Thyroid gland (tissue), 4 donors: ENCODE measurements around the gene ADH5. TPM values are rescaled to one million over a fixed set of nuclear protein-coding genes. Genes with fewer than 3 reads are reported as not detected.

Source experiments
- DNase-seq, 2 donors: peaks; one replicate each; pipeline ENCODE4 v3.0.0-alpha.2; 2019
- H3K27ac ChIP-seq, 3 donors: fragments of 200-600 bp; sonication (generic); 1 replicate in 2 of 3; 2 replicates in 1 of 3; pipeline ENCODE4 v1.5.1; 2016 to 2019; ENCODE audit warnings: mild to moderate bottlenecking in 1 of 3, moderate library complexity in 1 of 3
- H3K27me3 ChIP-seq: fragments of 200-600 bp; sonication (generic); one replicate; pipeline ENCODE4 v1.5.1; 2019
- H3K36me3 ChIP-seq, 2 donors: fragments of 200-600 bp; sonication (generic); one replicate each; pipeline ENCODE4 v1.5.1; 2016 to 2019
- H3K4me1 ChIP-seq, 2 donors: fragments of 200-600 bp; sonication (generic); one replicate each; pipeline ENCODE4 v1.5.1; 2017 to 2019
- H3K4me3 ChIP-seq, 3 donors: fragments of 200-600 bp; sonication (generic); replicated peaks in 1 of 3; 1 replicate in 2 of 3; 2 replicates in 1 of 3; pipeline ENCODE4 v1.5.1; 2016; ENCODE audit warnings: mild to moderate bottlenecking in 1 of 3
- H3K9me3 ChIP-seq: fragments of 200-600 bp; sonication (generic); one replicate; pipeline ENCODE4 v1.5.1; 2017
- CTCF ChIP-seq, 6 experiments: fragments of 200-600 bp in 3 of 6; fragments of 450-650 bp in 3 of 6; sonication (generic) in 3 of 6; IDR thresholded peaks; one replicate each; pipeline ENCODE4 v1.5.1; 2016 to 2019; ENCODE audit warnings: antibody characterized with exemption in 6 of 6, mild to moderate bottlenecking in 2 of 6, inconsistent platforms in 1 of 6, moderate library complexity in 1 of 6
- POLR2A ChIP-seq, 2 donors: fragments of 450-650 bp; IDR thresholded peaks; one replicate each; pipeline ENCODE4 v1.6.1; 2017; ENCODE audit warnings: antibody characterized with exemption in 2 of 2, mild to moderate bottlenecking in 2 of 2, moderate library complexity in 1 of 2
- WGBS, 2 donors: methylation state at CpG; one replicate each; pipeline ENCODE4 v1.1.5; 2017; 5-methylcytosine and 5-hydroxymethylcytosine counted together
- intact Hi-C: fragments of 100-400 bp; cut with DNase I; formaldehyde crosslinking; loops from one replicate; pipeline ENCODE4 v1.15.1; 2023
- total RNA-seq, 4 donors: library from RNA; depleted of rRNA; stranded (reverse); fragments of >200 nt; gene quantifications; one replicate each; pipeline ENCODE4 v1.2.3, GENCODE V29; 2016

The ADH5 gene
- total RNA-seq, 4 donors from 2014 or later: 101 to 162 (median 117) TPM

DNA sequence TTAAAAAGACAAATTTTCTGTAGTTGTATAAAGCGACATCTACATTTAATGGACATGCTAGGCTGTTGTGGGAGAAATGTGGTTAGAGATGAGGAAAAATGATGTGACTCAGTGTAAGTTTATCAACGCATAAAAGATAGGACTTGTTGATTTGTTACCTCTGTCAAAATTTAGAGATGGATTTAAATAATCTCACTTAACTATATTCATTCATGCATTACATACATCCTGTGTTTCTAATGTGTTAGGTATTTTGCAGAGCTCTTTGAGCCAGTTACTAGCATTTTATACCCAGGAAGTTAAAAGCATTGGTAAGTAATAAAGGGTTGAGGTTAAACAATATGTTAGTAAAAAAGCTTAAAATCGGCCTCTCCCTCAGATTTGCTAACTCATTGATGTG, 58.7 kb downstream of the ADH5 start:
- Histone ChIP-seq H3K4me3 (no peak overlapping the region), H3K27ac (no peak overlapping the region), H3K9me3 (no peaks in the 10 kb centered on the region), H3K4me1 (peaks cover 7 to 11% of the 10 kb centered on the region in 2 donors), H3K36me3 (no peaks in the 10 kb centered on the region), H3K27me3 (no peaks in the 10 kb centered on the region)
- TF ChIP-seq POLR2A (IDR thresholded peaks at IDR 0.05) (no peak), CTCF (IDR thresholded peaks at IDR 0.05) (no peak)
- 87 to 91% methylated on average over 3 of the region's 3 CpGs for WGBS, 2 donors
- intact Hi-C loops: no loop called here
- DNase-seq: no peak

DNA sequence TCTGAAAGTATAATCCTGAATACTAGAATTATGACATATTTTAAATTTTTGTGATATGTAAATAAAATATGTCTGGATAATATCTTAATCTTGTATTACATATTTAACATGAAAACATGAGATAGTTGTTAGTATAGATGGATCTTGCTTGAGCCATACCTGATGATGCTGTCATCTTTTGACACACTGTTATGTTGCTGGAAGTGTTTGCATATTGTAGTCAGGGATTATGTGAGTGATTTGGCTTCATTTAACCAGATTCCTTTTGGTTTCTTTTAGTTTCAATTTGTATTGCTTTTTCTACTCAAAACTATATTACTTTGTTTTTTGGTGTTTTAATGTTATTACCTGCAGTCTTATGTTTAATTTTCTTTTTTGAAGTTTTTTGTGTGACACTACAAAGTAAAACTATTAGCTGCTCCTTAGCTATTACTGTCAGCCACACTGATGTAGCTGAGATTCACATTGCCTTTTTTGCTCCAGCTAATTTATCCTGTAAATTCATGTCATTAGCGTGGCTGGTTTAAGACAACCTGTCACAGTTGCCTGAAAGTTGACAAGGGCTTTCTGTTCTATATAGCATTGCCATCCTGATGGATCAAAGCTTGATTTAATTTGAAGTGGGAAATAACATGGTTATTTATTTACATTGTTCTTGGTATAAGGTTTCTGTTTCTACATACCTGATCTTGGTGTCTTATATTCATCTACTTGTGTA, 59.4 kb downstream of the ADH5 start:
- Histone ChIP-seq H3K27me3 (no peaks in the 10 kb centered on the region), H3K9me3 (no peaks in the 10 kb centered on the region), H3K4me1 (peaks cover 12 to 13% of the 10 kb centered on the region in 2 donors), H3K27ac (no peak overlapping the region), H3K4me3 (no peak overlapping the region), H3K36me3 (no peaks in the 10 kb centered on the region)
- no peak for TF ChIP-seq POLR2A (IDR thresholded peaks at IDR 0.05)
- no peak for TF ChIP-seq CTCF (IDR thresholded peaks at IDR 0.05)
- intact Hi-C loops: no loop called here
- 0% methylated on average over 1 of the region's 1 CpG for WGBS, 2 donors
- no peak for DNase-seq

DNA sequence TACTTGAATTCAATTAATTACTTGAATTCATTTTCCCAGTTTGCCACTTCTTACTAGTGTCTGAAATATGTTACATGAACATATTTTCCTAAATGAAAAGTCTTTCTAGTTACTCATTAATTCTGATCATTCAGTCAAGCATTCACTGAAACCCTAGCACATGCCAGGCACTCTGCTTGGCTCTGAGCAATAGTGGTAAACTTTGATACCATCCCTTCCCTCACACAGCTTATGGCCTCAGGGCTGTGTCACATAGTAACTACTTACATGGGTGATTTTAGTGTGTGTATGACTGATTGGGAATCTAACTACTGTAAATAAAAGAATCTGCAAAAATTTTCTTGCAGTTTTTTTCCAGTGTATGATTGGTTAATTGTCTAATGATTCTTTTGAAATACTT, 60.4 kb downstream of the ADH5 start:
- no peaks in the 10 kb centered on the region for H3K27me3 ChIP-seq
- H3K9me3 ChIP-seq: no peaks in the 10 kb centered on the region
- H3K4me3 ChIP-seq: no peak overlapping the region
- no peaks in the 10 kb centered on the region for H3K36me3 ChIP-seq
- H3K27ac ChIP-seq: no peak overlapping the region
- DNase-seq: no peak
- H3K4me1 ChIP-seq: peaks cover 12 to 13% of the 10 kb centered on the region in 2 donors
- intact Hi-C loops: no loop called here
- TF ChIP-seq CTCF (IDR thresholded peaks at IDR 0.05) (no peak), POLR2A (IDR thresholded peaks at IDR 0.05) (no peak)

- no peaks in the 10 kb centered on the region for H3K9me3 ChIP-seq
- peaks cover 12 to 13% of the 10 kb centered on the region in 2 donors for H3K4me1 ChIP-seq
- H3K4me3 ChIP-seq: no peak overlapping the region
- intact Hi-C loops: no loop called here
- H3K27me3 ChIP-seq: no peaks in the 10 kb centered on the region
- no peak for DNase-seq
- no peak for TF ChIP-seq CTCF (IDR thresholded peaks at IDR 0.05)
- no peak for TF ChIP-seq POLR2A (IDR thresholded peaks at IDR 0.05)
- no peaks in the 10 kb centered on the region for H3K36me3 ChIP-seq
- H3K27ac ChIP-seq: no peak overlapping the region
- WGBS, 2 donors: 92 to 95% methylated on average over 2 of the region's 2 CpGs
Observed at GRCh38 chr4:99027304-99027703, 61.3 kb downstream of the ADH5 start.

DNA sequence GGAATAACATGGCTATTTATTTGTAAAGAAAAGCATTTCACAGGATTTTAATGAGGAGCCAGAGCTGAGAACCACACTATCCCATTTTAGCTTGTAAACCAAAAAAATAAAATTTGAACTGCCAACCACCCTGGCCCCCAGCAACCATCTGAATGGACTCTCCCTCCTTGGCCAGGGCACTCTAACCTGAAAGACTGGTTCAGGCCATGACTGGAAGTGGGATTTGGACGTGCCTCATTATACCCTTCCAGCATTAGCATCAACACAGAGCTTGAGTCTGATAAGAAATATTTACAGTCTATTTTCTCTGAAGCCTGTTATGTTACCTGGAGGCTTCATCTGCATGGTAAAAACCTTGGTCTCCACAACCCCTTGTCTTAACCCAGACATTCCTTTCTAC, 63.1 kb downstream of the ADH5 start:
- WGBS, 2 donors: 25 to 76% methylated on average over 1 of the region's 1 CpG
- DNase-seq: peak in 1 of 2 donors; percentile 12
- TF ChIP-seq POLR2A (IDR thresholded peaks at IDR 0.05): no peak
- TF ChIP-seq CTCF (IDR thresholded peaks at IDR 0.05): no peak
- Histone ChIP-seq H3K9me3 (no peaks in the 10 kb centered on the region), H3K4me1 (peaks cover 12 to 13% of the 10 kb centered on the region in 2 donors), H3K36me3 (no peaks in the 10 kb centered on the region), H3K27me3 (no peaks in the 10 kb centered on the region), H3K27ac (no peak overlapping the region), H3K4me3 (no peak overlapping the region)
- intact Hi-C loops: no loop called here
